HepG2 (cell line): ENCODE data around the gene LITAFD. TPM values are rescaled to one million over a fixed set of nuclear protein-coding genes. Genes with fewer than 3 reads are reported as not detected.

ENCODE experiments used
- CEBPG ChIP-seq: IDR thresholded peaks from 2 replicates; pipeline ENCODE4 v1.6.1; 2016
- CREB3 ChIP-seq: sonication (generic); formaldehyde crosslinking; IDR thresholded peaks from 2 replicates; pipeline ENCODE4 v1.5.0; 2020; ENCODE audit warnings: missing genetic modification reagents
- FLYWCH1 ChIP-seq: sonication (generic); formaldehyde crosslinking; IDR thresholded peaks from 2 replicates; pipeline ENCODE4 v1.8.1; 2023; ENCODE audit warnings: mild to moderate bottlenecking, missing genetic modification reagents
- HMGXB4 ChIP-seq, 2 experiments: sonication (generic) in 1 of 2; formaldehyde crosslinking in 1 of 2; IDR thresholded peaks; 2 replicates each; pipeline versions ENCODE4 v1.4.0 to v1.6.1; 2018 to 2020; ENCODE audit warnings: missing genetic modification reagents in 2 of 2, borderline replicate concordance in 1 of 2, low read depth in 1 of 2, mild to moderate bottlenecking in 1 of 2, missing biosample characterization in 1 of 2
- KLF11 ChIP-seq: IDR thresholded peaks from 2 replicates; pipeline ENCODE4 v1.6.1; 2016; ENCODE audit warnings: missing compliant biosample characterization
- NPAS2 ChIP-seq: sonication (generic); formaldehyde crosslinking; IDR thresholded peaks from 2 replicates; pipeline ENCODE4 v1.8.0; 2022; ENCODE audit warnings: mild to moderate bottlenecking, missing genetic modification reagents, borderline replicate concordance
- NRL ChIP-seq: sonication (generic); formaldehyde crosslinking; IDR thresholded peaks from 2 replicates; pipeline ENCODE4 v1.5.0; 2020; ENCODE audit warnings: missing genetic modification reagents, mild to moderate bottlenecking, moderate library complexity, borderline replicate concordance
- PHF8 ChIP-seq: sonication (generic); formaldehyde crosslinking; IDR thresholded peaks from 2 replicates; pipeline ENCODE4 v1.5.0; 2020; ENCODE audit warnings: missing genetic modification reagents
- SCMH1 ChIP-seq: sonication (generic); formaldehyde crosslinking; IDR thresholded peaks from 2 replicates; pipeline ENCODE4 v1.9.0; 2021; ENCODE audit warnings: missing genetic modification reagents, mild to moderate bottlenecking, borderline replicate concordance
- ZBTB49 ChIP-seq: sonication (generic); formaldehyde crosslinking; IDR thresholded peaks from 2 replicates; pipeline ENCODE4 v1.4.0; 2020; ENCODE audit warnings: missing genetic modification reagents, borderline replicate concordance
- ZHX2 ChIP-seq, 2 experiments: sonication (generic) in 1 of 2; formaldehyde crosslinking in 1 of 2; IDR thresholded peaks; 2 replicates each; pipeline versions ENCODE4 v1.6.1 to v1.9.0; 2014 to 2022; ENCODE audit warnings: antibody characterized with exemption in 1 of 2, borderline replicate concordance in 1 of 2, inconsistent platforms in 1 of 2, low read depth in 1 of 2, missing genetic modification reagents in 1 of 2
- ZNF354B ChIP-seq: sonication (generic); formaldehyde crosslinking; IDR thresholded peaks from 2 replicates; pipeline ENCODE4 v1.8.0; 2022; ENCODE audit warnings: mild to moderate bottlenecking, missing genetic modification reagents
- ZNF629 ChIP-seq: sonication (generic); formaldehyde crosslinking; conservative IDR thresholded peaks from 2 replicates; pipeline ENCODE4 v1.5.0; 2020; ENCODE audit warnings: missing genetic modification reagents
- ZNF780A ChIP-seq: sonication (generic); formaldehyde crosslinking; IDR thresholded peaks from 2 replicates; pipeline ENCODE4 v1.8.0; 2022; ENCODE audit warnings: mild to moderate bottlenecking, missing genetic modification reagents, moderate library complexity
- polyA plus RNA-seq, 8 experiments: library from polyadenylated mRNA; depleted of rRNA in 3 of 8; stranded (reverse) in 7 of 8; unstranded in 1 of 8; fragments of >200 nt; fragmentation: Illumina TruSeq in 4 of 8; extraction: Trizol in 4 of 8; gene quantifications; 2 replicates each; pipeline versions ENCODE4 v1.2.1 to v1.2.3, GENCODE V29; 2011 to 2016; ENCODE audit warnings: low read depth in 4 of 8, missing spikeins in 1 of 8, mixed read lengths in 1 of 8; ENCODE audit not compliant: insufficient read depth in 1 of 8
- total RNA-seq, 5 experiments: library from RNA; depleted of rRNA; stranded (reverse); fragments of >200 nt; fragmentation: Illumina TruSeq; extraction: Trizol; gene quantifications; 2 replicates each; pipeline ENCODE4 v1.2.3, GENCODE V29; 2016; ENCODE audit warnings: low read depth in 1 of 5

The LITAFD gene
- total and polyA plus RNA-seq, 2 of the 13 experiments (the other 11 are each of a cell fraction or from before 2014, with no cell fraction given): not detected

- TF ChIP-seq ZHX2 (IDR thresholded peaks at IDR 0.05; ENCODE audit: low read depth): no peak
- no peak for TF ChIP-seq ZHX2 (CRISPR knock-in tag; IDR thresholded peaks at IDR 0.05; ENCODE audit: borderline replicate concordance)
- 0 out of 2 replicates have a peak, but pooled peaks have one; percentile 17 for TF ChIP-seq NPAS2
- peak; percentile 98 for TF ChIP-seq CEBPG (CRISPR knock-in tag)
- 0 out of 2 replicates have a peak, but pooled peaks have one; percentile 27 for TF ChIP-seq PHF8 (CRISPR knock-in tag)
- TF ChIP-seq FLYWCH1 (CRISPR knock-in tag): no peak
- TF ChIP-seq ZNF354B (CRISPR knock-in tag): peak; percentile 94; the same call in 1 of the 2 replicates
- TF ChIP-seq ZNF780A (CRISPR knock-in tag): no peak
- peak; percentile 85; the same call in 1 of the 2 replicates for TF ChIP-seq ZBTB49 (CRISPR knock-in tag)
- no peak for TF ChIP-seq CREB3 (CRISPR knock-in tag)
- TF ChIP-seq SCMH1: no peak
- TF ChIP-seq HMGXB4 (CRISPR knock-in tag; IDR thresholded peaks at IDR 0.05; ENCODE audit: borderline replicate concordance in 1 of 2, low read depth in 1 of 2): no peak; a peak in 2 of 4 replicates
- TF ChIP-seq ZNF629 (CRISPR knock-in tag): peak; percentile 97
- no peak for TF ChIP-seq NRL (CRISPR knock-in tag)
- no peak for TF ChIP-seq KLF11 (CRISPR knock-in tag)
These were observed 22.0 kb upstream of the LITAFD start (continued) for GRCh38 chr16:8859913-8860881.
